Liver (tissue), 9 donors: Measurements from ENCODE around the gene C3orf70. TPM values are rescaled to one million over a fixed set of nuclear protein-coding genes. Genes with fewer than 3 reads are reported as not detected.

ENCODE experiments used
- DNase-seq: peaks from one replicate; pipeline ENCODE4 v3.0.0-alpha.2; 2017; ENCODE audit warnings: low spot score
- H3K27ac ChIP-seq, 2 donors: one replicate each; pipeline ENCODE4 v1.7.0; 2013; ENCODE audit warnings: inconsistent platforms in 2 of 2, low read length in 2 of 2, control low read depth in 1 of 2, low read depth in 1 of 2, mild to moderate bottlenecking in 1 of 2
- H3K27me3 ChIP-seq, 4 donors: one replicate each; pipeline versions ENCODE4 v1.6.1 to v1.7.0; 2013; ENCODE audit warnings: low read length in 3 of 4, inconsistent platforms in 1 of 4, mild to moderate bottlenecking in 1 of 4, moderate library complexity in 1 of 4; ENCODE audit not compliant: control insufficient read depth in 4 of 4, insufficient read depth in 4 of 4
- H3K36me3 ChIP-seq, 4 donors: one replicate each; pipeline versions ENCODE4 v1.6.1 to v1.7.0; 2013; ENCODE audit warnings: low read length in 3 of 4, mild to moderate bottlenecking in 3 of 4, low read depth in 1 of 4, moderate library complexity in 1 of 4; ENCODE audit not compliant: control insufficient read depth in 4 of 4, insufficient read depth in 3 of 4
- H3K4me1 ChIP-seq, 4 donors: one replicate each; pipeline versions ENCODE4 v1.6.1 to v1.7.0; 2013; ENCODE audit warnings: low read length in 3 of 4, mild to moderate bottlenecking in 3 of 4, moderate library complexity in 1 of 4; ENCODE audit not compliant: control insufficient read depth in 4 of 4, insufficient read depth in 4 of 4
- H3K4me3 ChIP-seq, 3 donors: one replicate each; pipeline versions ENCODE4 v1.6.1 to v1.7.0; 2013; ENCODE audit warnings: low read length in 3 of 3, control low read depth in 1 of 3, low read depth in 1 of 3, mild to moderate bottlenecking in 1 of 3
- H3K9ac ChIP-seq, 2 donors: one replicate each; pipeline ENCODE4 v1.7.0; 2013; ENCODE audit warnings: low read length in 2 of 2, mild to moderate bottlenecking in 2 of 2, moderate library complexity in 2 of 2, control low read depth in 1 of 2, low read depth in 1 of 2
- H3K9me3 ChIP-seq, 4 donors: one replicate each; pipeline versions ENCODE4 v1.6.1 to v1.7.0; 2013; ENCODE audit warnings: low read length in 3 of 4; ENCODE audit not compliant: control insufficient read depth in 4 of 4
- ATF3 ChIP-seq: IDR thresholded peaks from 2 replicates; pipeline ENCODE4 v1.6.1; 2016; ENCODE audit warnings: antibody characterized with exemption
- FOXA1 ChIP-seq: IDR thresholded peaks from 2 replicates; pipeline ENCODE4 v1.6.1; 2016; ENCODE audit warnings: antibody characterized with exemption
- HNF4G ChIP-seq: IDR thresholded peaks from 2 replicates; pipeline ENCODE4 v1.6.1; 2016; ENCODE audit warnings: antibody characterized with exemption
- NR2F2 ChIP-seq: IDR thresholded peaks from 2 replicates; pipeline ENCODE4 v1.6.1; 2016; ENCODE audit warnings: antibody characterized with exemption
- RAD21 ChIP-seq, 2 donors: IDR thresholded peaks; 2 replicates each; pipeline ENCODE4 v1.6.1; 2016; ENCODE audit warnings: antibody characterized with exemption in 2 of 2, mild to moderate bottlenecking in 2 of 2
- RXRA ChIP-seq, 2 donors: IDR thresholded peaks; 2 replicates each; pipeline ENCODE4 v1.6.1; 2017 to 2018; ENCODE audit warnings: antibody characterized with exemption in 2 of 2, mild to moderate bottlenecking in 1 of 2
- SP1 ChIP-seq: IDR thresholded peaks from 2 replicates; pipeline ENCODE4 v1.6.1; 2018; ENCODE audit warnings: antibody characterized with exemption, mild to moderate bottlenecking
- TAF1 ChIP-seq: conservative IDR thresholded peaks from 2 replicates; pipeline ENCODE4 v1.6.1; 2016; ENCODE audit warnings: antibody characterized with exemption, mild to moderate bottlenecking
- YY1 ChIP-seq: IDR thresholded peaks from 2 replicates; pipeline ENCODE4 v1.6.1; 2016; ENCODE audit warnings: antibody characterized with exemption, mild to moderate bottlenecking
- WGBS: extraction: QIAGEN DNeasy Blood & Tissue Kit; methylation state at CpG from one replicate; pipeline ENCODE4 v1.1.7; 2013; 5-methylcytosine and 5-hydroxymethylcytosine counted together
- polyA plus RNA-seq, 2 donors: library from polyadenylated mRNA; stranded (reverse) in 1 of 2; unstranded in 1 of 2; fragments of 200-250 nt in 1 of 2; fragments of >200 nt in 1 of 2; fragmentation: Nextera tagmentation in 1 of 2; extraction: Ambion mirVana in 1 of 2; gene quantifications; one replicate each; pipeline versions ENCODE4 v1.2.1 to v1.2.3, GENCODE V29; 2013 to 2015
- total RNA-seq, 2 donors: library from RNA; depleted of rRNA; stranded (reverse); fragments of >200 nt; gene quantifications; one replicate each; pipeline ENCODE4 v1.2.3, GENCODE V29; 2014
- TF ChIP-seq, protein P1 (sequence below): IDR thresholded peaks from 2 replicates; pipeline ENCODE4 v1.6.1; 2016; ENCODE audit warnings: antibody characterized with exemption, mild to moderate bottlenecking
- TF ChIP-seq, protein P2 (sequence below): IDR thresholded peaks from 2 replicates; pipeline ENCODE4 v1.6.1; 2016; ENCODE audit warnings: antibody characterized with exemption
- donor health status: healthy.
- donor health status: healthy.
- donor health status: healthy.
- donor health status: healthy.
- donor health status: healthy.

Gene C3orf70
- total and polyA plus RNA-seq, 4 donors: 0.15 to 0.79 (median 0.41) TPM

DNA sequence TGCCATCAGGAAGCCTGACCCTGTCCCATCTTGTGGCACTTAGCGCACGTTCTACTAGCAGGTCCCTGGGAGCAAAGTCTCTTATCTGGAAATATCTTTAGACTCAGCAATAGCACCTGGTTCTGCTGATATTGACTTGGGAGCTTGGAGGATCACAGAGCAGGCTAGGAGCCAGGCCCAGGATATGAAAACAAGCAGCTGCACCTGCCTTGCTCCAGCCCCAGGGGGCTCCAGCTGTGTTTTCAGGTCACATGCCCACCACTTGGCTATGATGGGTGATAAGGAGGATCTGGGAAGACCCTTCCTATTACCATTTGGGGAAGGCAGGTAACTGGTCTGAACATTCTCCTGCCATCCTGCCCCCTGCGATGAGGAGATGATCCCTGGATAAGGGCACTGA is 87.8 kb downstream of the C3orf70 start:
- H3K27me3 ChIP-seq: no peaks in the 10 kb centered on the region
- 90% methylated on average over 3 of the region's 3 CpGs for WGBS
- H3K9ac ChIP-seq: no peak overlapping the region
- H3K4me1 ChIP-seq: no peaks in the 10 kb centered on the region
- H3K4me3 ChIP-seq: no peak overlapping the region
- no peaks in the 10 kb centered on the region for H3K9me3 ChIP-seq
- no peak for TF ChIP-seq NR2F2
- TF ChIP-seq RXRA (IDR thresholded peaks at IDR 0.05): no peak
- TF ChIP-seq, protein P1, sequence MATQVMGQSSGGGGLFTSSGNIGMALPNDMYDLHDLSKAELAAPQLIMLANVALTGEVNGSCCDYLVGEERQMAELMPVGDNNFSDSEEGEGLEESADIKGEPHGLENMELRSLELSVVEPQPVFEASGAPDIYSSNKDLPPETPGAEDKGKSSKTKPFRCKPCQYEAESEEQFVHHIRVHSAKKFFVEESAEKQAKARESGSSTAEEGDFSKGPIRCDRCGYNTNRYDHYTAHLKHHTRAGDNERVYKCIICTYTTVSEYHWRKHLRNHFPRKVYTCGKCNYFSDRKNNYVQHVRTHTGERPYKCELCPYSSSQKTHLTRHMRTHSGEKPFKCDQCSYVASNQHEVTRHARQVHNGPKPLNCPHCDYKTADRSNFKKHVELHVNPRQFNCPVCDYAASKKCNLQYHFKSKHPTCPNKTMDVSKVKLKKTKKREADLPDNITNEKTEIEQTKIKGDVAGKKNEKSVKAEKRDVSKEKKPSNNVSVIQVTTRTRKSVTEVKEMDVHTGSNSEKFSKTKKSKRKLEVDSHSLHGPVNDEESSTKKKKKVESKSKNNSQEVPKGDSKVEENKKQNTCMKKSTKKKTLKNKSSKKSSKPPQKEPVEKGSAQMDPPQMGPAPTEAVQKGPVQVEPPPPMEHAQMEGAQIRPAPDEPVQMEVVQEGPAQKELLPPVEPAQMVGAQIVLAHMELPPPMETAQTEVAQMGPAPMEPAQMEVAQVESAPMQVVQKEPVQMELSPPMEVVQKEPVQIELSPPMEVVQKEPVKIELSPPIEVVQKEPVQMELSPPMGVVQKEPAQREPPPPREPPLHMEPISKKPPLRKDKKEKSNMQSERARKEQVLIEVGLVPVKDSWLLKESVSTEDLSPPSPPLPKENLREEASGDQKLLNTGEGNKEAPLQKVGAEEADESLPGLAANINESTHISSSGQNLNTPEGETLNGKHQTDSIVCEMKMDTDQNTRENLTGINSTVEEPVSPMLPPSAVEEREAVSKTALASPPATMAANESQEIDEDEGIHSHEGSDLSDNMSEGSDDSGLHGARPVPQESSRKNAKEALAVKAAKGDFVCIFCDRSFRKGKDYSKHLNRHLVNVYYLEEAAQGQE: no peak
- TF ChIP-seq SP1: no peak
- TF ChIP-seq, protein P2, sequence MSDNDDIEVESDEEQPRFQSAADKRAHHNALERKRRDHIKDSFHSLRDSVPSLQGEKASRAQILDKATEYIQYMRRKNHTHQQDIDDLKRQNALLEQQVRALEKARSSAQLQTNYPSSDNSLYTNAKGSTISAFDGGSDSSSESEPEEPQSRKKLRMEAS: no peak
- no peak for TF ChIP-seq TAF1
- H3K27ac ChIP-seq: no peak overlapping the region
- H3K36me3 ChIP-seq: no peaks in the 10 kb centered on the region
- no peak for DNase-seq

- H3K36me3 ChIP-seq: no peaks in the 10 kb centered on the region
- no peak overlapping the region for H3K4me3 ChIP-seq
- WGBS: 90% methylated on average over 3 of the region's 3 CpGs
- no peak overlapping the region for H3K9ac ChIP-seq
- no peak overlapping the region for H3K27ac ChIP-seq
- no peaks in the 10 kb centered on the region for H3K4me1 ChIP-seq
- no peak for DNase-seq
- no peaks in the 10 kb centered on the region for H3K9me3 ChIP-seq
- TF ChIP-seq, protein P1: no peak
- TF ChIP-seq HNF4G: no peak
- no peak for TF ChIP-seq YY1
- no peak for TF ChIP-seq RXRA (IDR thresholded peaks at IDR 0.05)
- TF ChIP-seq RAD21 (IDR thresholded peaks at IDR 0.05): no peak
- TF ChIP-seq TAF1: no peak
- TF ChIP-seq NR2F2: no peak
- no peak for TF ChIP-seq ATF3
- no peaks in the 10 kb centered on the region for H3K27me3 ChIP-seq
Observed at GRCh38 chr3:185063431-185063830, 89.4 kb downstream of the C3orf70 start.

GRCh38 chr3:185062191-185062590 is 90.7 kb downstream of the C3orf70 start:
- H3K4me1 ChIP-seq: no peaks in the 10 kb centered on the region
- no peak overlapping the region for H3K27ac ChIP-seq
- no peak for TF ChIP-seq FOXA1
- H3K9me3 ChIP-seq: no peaks in the 10 kb centered on the region
- no peak overlapping the region for H3K9ac ChIP-seq
- H3K36me3 ChIP-seq: no peaks in the 10 kb centered on the region
- no peaks in the 10 kb centered on the region for H3K27me3 ChIP-seq
- no peak overlapping the region for H3K4me3 ChIP-seq
- no peak for DNase-seq
